GM19397 (cell line): ENCODE results near the gene SLC25A41.
"Not testable (repeated sequence)": the region's sequence is repeated elsewhere in the genome, so short reads cannot be mapped to it uniquely, and the experiment has no call there.

Experiments used
- ATAC-seq: cut with Tn5 transposase; IDR thresholded peaks from one replicate; pipeline ENCODE4 v1.9.1; 2021; ENCODE audit warnings: mild to moderate bottlenecking, moderate library complexity; ENCODE audit not compliant: unreplicated experiment

The SLC25A41 gene

DNA sequence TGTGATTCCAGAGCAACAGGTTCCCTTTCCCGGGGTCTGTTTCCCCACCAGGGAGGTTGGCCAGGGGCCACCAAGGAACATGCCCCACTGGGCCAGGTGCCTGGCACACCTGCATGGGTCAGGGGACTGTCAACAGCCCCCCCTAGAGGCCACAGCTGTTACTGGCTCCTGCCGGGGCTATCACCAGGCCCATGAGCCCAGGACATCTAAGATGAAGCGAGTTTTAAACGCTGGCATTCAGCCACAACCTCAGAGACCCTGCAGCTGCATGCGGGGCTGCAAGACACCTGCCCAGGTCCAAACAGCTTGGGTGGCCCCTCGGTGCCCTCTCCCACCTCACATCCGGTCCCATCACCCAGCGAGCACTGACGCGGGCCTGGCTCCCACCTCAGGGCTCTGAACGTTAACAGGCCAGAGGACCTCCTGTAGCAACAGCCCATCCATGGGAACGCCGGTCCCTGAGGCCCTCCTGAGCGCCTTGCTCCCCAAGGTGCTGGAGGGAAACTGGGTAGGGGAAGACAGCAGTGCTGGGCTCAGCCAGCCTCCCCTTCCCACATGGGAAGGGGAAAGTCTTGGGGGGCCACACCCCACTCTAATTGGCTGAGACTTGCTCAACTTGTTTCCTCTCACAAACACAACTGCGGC, 21.0 kb downstream of the SLC25A41 start:
- ATAC-seq, result no peak

GRCh38 chr19:6412061-6412446, 21.5 kb downstream of the SLC25A41 start:
- no peak for ATAC-seq

GRCh38 chr19:6409346-6409745, 24.2 kb downstream of the SLC25A41 start:
- no peak for ATAC-seq

- ATAC-seq, result no peak
These were observed 27.2 kb downstream of the SLC25A41 start for GRCh38 chr19:6406401-6406800.

DNA sequence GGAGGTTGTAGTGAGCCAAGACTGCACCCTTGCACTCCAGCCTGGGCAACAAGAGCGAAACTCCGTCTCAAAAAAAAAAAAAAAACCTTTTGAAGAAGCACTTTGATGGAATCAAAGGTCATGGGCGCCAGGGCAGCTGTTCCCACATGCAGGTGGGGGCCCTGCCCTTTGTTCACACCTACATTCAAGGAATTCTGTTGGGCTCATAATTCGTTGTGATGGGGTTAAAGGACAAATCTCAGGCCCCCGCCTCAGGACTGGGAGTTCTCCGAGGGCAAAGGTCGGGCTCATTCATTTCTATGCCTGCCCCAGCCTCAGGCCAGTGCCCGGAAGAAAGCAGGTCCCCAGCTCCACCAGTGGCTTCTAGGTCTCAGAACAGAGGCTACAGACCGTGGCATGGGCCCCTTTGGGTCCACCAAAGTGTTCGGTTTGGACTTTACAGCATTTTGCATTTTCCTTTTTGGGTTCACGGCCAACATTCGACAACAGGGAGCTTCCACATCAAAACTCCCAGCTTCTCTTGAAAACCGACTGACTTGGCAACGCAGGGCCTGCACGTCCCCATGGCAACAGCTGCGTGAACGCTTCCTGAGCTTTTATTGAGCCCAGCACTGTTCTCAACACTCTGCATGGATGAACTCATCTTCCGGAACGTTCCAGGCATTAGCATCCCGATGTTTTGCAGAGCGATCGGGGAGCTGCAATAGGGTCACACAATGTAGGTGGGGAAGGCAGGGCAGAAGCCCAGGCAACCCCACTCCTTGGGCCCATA, 30.5 kb downstream of the SLC25A41 start:
- ATAC-seq, result no peak

GRCh38 chr19:6402058-6402457, 31.5 kb downstream of the SLC25A41 start:
- no peak for ATAC-seq

- not testable (repeated sequence) for ATAC-seq
These were observed 33.3 kb downstream of the SLC25A41 start for GRCh38 chr19:6400062-6400944.

DNA sequence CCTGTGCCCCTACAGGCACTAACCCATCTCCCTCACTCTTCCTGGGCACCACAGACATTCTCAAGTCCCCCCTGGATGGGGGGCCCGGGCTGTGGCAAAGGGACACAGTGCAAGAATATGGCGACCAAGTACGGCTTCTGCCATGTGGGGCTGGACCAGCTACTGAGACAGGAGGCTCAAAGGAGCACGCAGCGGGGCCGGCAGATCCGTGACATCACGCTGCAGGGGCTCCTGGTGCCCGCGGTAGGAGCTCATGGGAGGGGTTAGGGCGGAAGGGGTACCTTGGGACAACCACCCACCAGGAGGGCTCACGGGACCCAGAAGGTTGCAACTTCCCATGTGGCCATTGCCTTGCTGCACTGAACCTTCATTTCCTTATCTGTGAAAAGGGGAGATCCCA, 37.3 kb downstream of the SLC25A41 start:
- ATAC-seq, result no peak

GRCh38 chr19:6394831-6395230, 38.7 kb downstream of the SLC25A41 start:
- ATAC-seq, result no peak

- no peak for ATAC-seq
These were observed 39.6 kb downstream of the SLC25A41 start for GRCh38 chr19:6393983-6394412.

GRCh38 chr19:6393074-6393982, 40.2 kb downstream of the SLC25A41 start, which contains the start of gene GTF2F1:
TSS of gene GTF2F1 (minus strand) at chr19:6393164. CDS start at chr19:6392995, 169 bp downstream.
- peak; percentile 88 for ATAC-seq

DNA sequence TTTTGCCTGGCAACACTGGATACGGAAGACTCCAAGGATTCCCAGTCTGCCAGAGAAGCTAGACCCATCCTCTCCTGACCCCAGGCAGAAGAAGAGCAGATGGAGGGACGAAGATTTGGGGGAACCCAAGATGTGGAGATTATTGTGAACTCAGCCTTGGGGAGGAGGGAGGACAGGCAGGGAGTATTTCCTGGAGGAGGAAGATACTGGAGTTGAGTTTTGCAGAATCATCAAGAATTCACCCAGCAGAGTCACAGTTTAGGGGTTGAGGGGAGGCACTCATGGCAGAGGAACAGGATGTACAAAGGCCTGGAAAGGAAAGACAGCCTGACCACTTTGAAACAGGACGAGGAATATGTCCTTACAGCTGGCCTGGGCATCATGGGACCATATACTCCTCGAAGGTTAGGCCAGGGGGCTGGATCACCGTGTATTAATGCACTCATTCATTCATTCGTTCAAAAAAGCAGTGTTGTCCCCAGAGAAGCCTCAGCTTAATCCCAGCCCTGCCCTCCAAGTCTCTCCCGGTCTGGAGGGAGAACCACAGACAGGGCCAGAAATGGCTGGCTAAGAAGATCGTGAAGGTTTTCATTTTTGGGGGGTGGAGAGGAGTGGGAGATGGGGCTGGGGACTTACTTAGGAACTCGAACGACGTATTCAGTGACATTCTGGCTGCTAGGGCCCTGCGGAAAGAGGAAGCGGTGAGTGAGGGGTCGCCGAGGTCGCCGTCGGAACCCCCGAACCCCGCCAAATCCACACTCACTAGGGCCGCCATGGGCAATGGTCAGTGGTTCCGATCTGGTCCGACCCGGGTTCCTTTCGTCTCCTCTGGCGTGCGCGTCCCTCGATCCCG, 41.1 kb downstream of the SLC25A41 start:
- ATAC-seq, result no peak

DNA sequence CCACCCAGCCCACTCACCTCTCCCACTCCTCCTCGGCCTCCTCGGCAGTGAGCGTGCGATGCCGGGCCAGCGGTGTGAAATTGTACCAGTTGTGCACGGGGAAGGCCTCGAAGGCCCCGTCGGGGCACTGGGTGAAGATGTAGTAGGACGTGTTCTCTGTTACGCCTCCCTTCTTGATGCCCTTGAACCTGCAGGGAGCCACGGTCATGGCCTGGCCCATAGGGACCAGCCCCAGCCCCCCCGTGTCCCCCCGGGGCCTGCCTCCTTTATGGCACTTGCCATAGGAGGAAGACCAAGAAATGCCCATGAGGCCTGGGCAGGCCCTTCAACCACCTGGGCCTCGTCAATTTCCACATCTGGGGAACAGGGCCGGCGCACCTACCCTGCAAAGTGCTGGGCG, 46.2 kb downstream of the SLC25A41 start:
- ATAC-seq, result no peak

DNA sequence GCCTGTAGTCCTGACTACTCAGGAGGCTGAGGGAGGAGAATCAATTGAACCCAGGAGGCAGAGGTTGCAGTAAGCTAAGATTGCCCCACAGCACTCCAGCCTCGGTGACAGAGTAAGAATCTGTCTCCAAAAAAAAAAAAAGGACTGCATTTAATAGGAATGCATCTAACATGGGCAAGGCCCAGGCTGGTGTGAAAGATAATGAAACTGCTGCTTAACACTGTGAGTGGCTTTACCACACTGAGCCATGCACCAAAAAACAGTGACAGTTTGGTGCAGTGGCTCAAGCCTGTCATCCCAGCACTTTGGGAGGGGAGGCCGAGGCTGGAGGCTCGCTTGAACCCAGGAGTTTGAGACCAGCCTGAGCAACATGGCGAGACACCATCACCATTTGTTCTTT, 49.2 kb downstream of the SLC25A41 start:
- ATAC-seq, result no peak

DNA sequence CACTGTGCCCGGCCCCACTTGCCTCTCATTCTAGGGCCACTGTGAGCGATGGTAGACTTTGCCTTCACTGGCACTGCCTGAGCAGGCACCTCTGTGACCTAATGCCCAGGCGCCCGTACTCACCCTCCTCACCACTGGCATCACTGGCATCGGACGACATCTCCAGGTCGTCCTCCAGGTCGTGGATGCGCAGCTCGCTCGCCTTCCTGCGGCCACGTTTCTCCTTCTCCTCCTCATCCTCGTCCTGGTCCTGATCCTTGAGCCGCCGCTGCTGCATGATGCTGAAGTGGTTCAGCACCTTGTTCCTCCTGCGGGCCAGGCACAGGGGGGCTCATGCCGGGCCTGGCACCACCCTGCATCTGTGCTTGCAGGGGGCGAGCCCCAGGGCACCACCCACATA, 50.4 kb downstream of the SLC25A41 start:
- no peak for ATAC-seq

GRCh38 chr19:6381030-6381750, 52.4 kb downstream of the SLC25A41 start:
- ATAC-seq, result no peak

- no peak for ATAC-seq
These were observed 53.8 kb downstream of the SLC25A41 start for GRCh38 chr19:6379744-6380143.

DNA sequence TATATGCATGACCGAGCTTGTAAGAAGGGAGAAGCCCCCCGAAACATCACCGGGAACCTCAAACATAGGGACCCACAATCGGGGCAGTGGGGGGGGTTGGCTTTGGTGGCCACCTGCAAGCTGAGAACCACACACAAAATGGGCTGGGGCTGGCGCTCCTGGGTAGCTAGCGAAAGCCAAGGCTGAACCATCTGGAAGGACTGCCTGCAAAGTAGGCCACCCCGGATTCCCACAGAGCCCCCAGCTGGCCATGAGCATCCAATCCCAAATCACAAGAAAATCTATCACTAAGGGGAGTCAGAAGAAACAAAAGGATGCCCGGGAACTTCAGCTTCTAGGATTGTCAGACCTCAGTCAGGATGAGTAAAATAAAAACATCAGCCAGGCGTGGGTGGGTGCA, 55.1 kb downstream of the SLC25A41 start:
- ATAC-seq, result no peak

DNA sequence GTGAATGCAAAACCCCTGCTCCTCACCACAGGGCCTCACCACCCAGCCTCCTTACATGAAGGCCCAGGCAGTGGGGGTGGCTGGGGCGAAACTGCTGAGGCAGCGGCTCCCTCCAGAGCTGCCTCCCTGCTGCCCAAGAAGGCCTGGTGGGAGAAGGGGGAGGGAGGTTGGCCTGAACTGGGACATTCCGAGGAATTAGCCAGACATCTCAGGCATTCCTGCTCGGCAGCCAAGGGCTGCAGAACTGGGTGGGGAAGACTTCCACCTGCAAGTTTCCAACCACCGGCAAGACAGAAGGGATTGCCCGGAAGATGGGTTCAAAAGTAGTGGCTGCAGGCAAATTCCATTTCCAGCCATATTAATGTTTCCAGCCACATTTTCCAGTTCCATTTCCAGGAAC, 55.5 kb downstream of the SLC25A41 start:
- no peak for ATAC-seq
